HEK293 (cell line): ENCODE measurements around the gene MAPK12.
A peak's percentile ranks its signal among the peaks of the same experiment; 100 is the strongest.

Source experiments
- BCL11A ChIP-seq: fragments of 450-650 bp; formaldehyde crosslinking; IDR thresholded peaks from 2 replicates; pipeline ENCODE4 v1.5.1; 2016; ENCODE audit warnings: low read depth, missing biosample characterization, missing genetic modification characterization
- BCL11B ChIP-seq: fragments of 450-650 bp; formaldehyde crosslinking; IDR thresholded peaks from 2 replicates; pipeline ENCODE4 v1.5.1; 2016; ENCODE audit warnings: low read depth, missing biosample characterization, missing genetic modification characterization
- EGR2 ChIP-seq: fragments of 450-650 bp; formaldehyde crosslinking; IDR thresholded peaks from 2 replicates; pipeline ENCODE4 v1.5.1; 2016; ENCODE audit warnings: low read depth, missing biosample characterization, missing genetic modification characterization
- HIC1 ChIP-seq: fragments of 450-650 bp; formaldehyde crosslinking; IDR thresholded peaks from 2 replicates; pipeline ENCODE4 v1.5.1; 2016; ENCODE audit warnings: missing biosample characterization, missing genetic modification characterization
- HOXA7 ChIP-seq: sonication (generic); formaldehyde crosslinking; IDR thresholded peaks from 2 replicates; pipeline ENCODE4 v1.8.1; 2022; ENCODE audit warnings: missing genetic modification reagents, borderline replicate concordance
- KLF16 ChIP-seq: fragments of 450-650 bp; formaldehyde crosslinking; IDR thresholded peaks from 2 replicates; pipeline ENCODE4 v1.5.1; 2017; ENCODE audit warnings: missing biosample characterization, missing genetic modification characterization
- KLF8 ChIP-seq: fragments of 450-650 bp; formaldehyde crosslinking; IDR thresholded peaks from 2 replicates; pipeline ENCODE4 v1.5.1; 2016; ENCODE audit warnings: missing biosample characterization, missing genetic modification characterization
- SALL2 ChIP-seq: fragments of 450-650 bp; formaldehyde crosslinking; IDR thresholded peaks from 2 replicates; pipeline ENCODE4 v1.5.0; 2017; ENCODE audit warnings: missing biosample characterization, mild to moderate bottlenecking, missing genetic modification characterization, borderline replicate concordance
- SETDB1 ChIP-seq: IDR thresholded peaks from one replicate; pipeline ENCODE4 v1.6.1; 2017; ENCODE audit warnings: mild to moderate bottlenecking, low read length, moderate library complexity, mixed read lengths; ENCODE audit not compliant: insufficient read length
- TRIM28 ChIP-seq: IDR thresholded peaks from 2 replicates; pipeline ENCODE4 v1.6.1; 2011; ENCODE audit warnings: low read length, control low read depth, borderline replicate concordance
- ZBTB17 ChIP-seq: fragments of 450-650 bp; formaldehyde crosslinking; IDR thresholded peaks from 2 replicates; pipeline ENCODE4 v1.5.1; 2016; ENCODE audit warnings: missing biosample characterization, missing genetic modification characterization
- ZBTB49 ChIP-seq: fragments of 450-650 bp; formaldehyde crosslinking; IDR thresholded peaks from 2 replicates; pipeline ENCODE4 v1.5.1; 2016; ENCODE audit warnings: missing biosample characterization, missing genetic modification characterization, low read depth
- ZBTB6 ChIP-seq: fragments of 450-650 bp; formaldehyde crosslinking; IDR thresholded peaks from 2 replicates; pipeline ENCODE4 v1.5.1; 2017; ENCODE audit warnings: missing biosample characterization, missing genetic modification characterization
- ZBTB7A ChIP-seq: fragments of 450-650 bp; formaldehyde crosslinking; IDR thresholded peaks from 2 replicates; pipeline ENCODE4 v1.5.1; 2016; ENCODE audit warnings: low read depth, missing biosample characterization, missing genetic modification characterization
- ZNF214 ChIP-seq: fragments of 450-650 bp; formaldehyde crosslinking; IDR thresholded peaks from 2 replicates; pipeline ENCODE4 v1.5.1; 2017; ENCODE audit warnings: missing biosample characterization, mild to moderate bottlenecking, missing genetic modification characterization, borderline replicate concordance
- ZNF274 ChIP-seq, 2 experiments: fragments of 200-500 bp in 1 of 2; fragments of 450-650 bp in 1 of 2; sonication (Bioruptor generic) in 1 of 2; formaldehyde crosslinking in 1 of 2; IDR thresholded peaks; 2 replicates each; pipeline versions ENCODE4 v1.5.1 to v1.6.1; 2014 to 2016; ENCODE audit warnings: borderline replicate concordance in 1 of 2, inconsistent platforms in 1 of 2, low read length in 1 of 2, missing biosample characterization in 1 of 2, missing genetic modification characterization in 1 of 2
- ZNF354C ChIP-seq: fragments of 450-650 bp; formaldehyde crosslinking; IDR thresholded peaks from 2 replicates; pipeline ENCODE4 v1.5.1; 2016; ENCODE audit warnings: missing biosample characterization, missing genetic modification characterization, low read depth, borderline replicate concordance
- ZNF449 ChIP-seq: fragments of 450-650 bp; formaldehyde crosslinking; IDR thresholded peaks from 2 replicates; pipeline ENCODE4 v1.5.1; 2017; ENCODE audit warnings: missing biosample characterization, mild to moderate bottlenecking, missing genetic modification characterization, moderate library complexity
- ZNF514 ChIP-seq: fragments of 450-650 bp; formaldehyde crosslinking; IDR thresholded peaks from 2 replicates; pipeline ENCODE4 v1.5.1; 2016; ENCODE audit warnings: missing biosample characterization, missing genetic modification characterization
- ZNF560 ChIP-seq: fragments of 450-650 bp; formaldehyde crosslinking; IDR thresholded peaks from 2 replicates; pipeline ENCODE4 v1.5.1; 2017; ENCODE audit warnings: missing biosample characterization, missing genetic modification characterization, borderline replicate concordance
- ZNF571 ChIP-seq: fragments of 450-650 bp; formaldehyde crosslinking; IDR thresholded peaks from 2 replicates; pipeline ENCODE4 v1.5.0; 2017; ENCODE audit warnings: missing biosample characterization, missing genetic modification characterization
- ZNF600 ChIP-seq: fragments of 450-650 bp; formaldehyde crosslinking; IDR thresholded peaks from 2 replicates; pipeline ENCODE4 v1.5.1; 2016; ENCODE audit warnings: missing biosample characterization, missing genetic modification characterization
- ZNF610 ChIP-seq: fragments of 450-650 bp; formaldehyde crosslinking; IDR thresholded peaks from 2 replicates; pipeline ENCODE4 v1.5.1; 2016; ENCODE audit warnings: missing biosample characterization, missing genetic modification characterization, borderline replicate concordance
- ZNF670 ChIP-seq: fragments of 450-650 bp; formaldehyde crosslinking; IDR thresholded peaks from 2 replicates; pipeline ENCODE4 v1.5.1; 2016; ENCODE audit warnings: missing biosample characterization, missing genetic modification characterization, low read depth
- ZNF677 ChIP-seq: fragments of 450-650 bp; IDR thresholded peaks from 2 replicates; pipeline ENCODE4 v1.5.0; 2018; ENCODE audit warnings: missing biosample characterization, mild to moderate bottlenecking, missing genetic modification characterization, moderate library complexity
- ZNF701 ChIP-seq: fragments of 450-650 bp; formaldehyde crosslinking; IDR thresholded peaks from 2 replicates; pipeline ENCODE4 v1.5.1; 2016; ENCODE audit warnings: missing biosample characterization, missing genetic modification characterization
- ZNF747 ChIP-seq: fragments of 450-650 bp; formaldehyde crosslinking; IDR thresholded peaks from 2 replicates; pipeline ENCODE4 v1.5.1; 2016; ENCODE audit warnings: missing biosample characterization, missing genetic modification characterization
- ZNF777 ChIP-seq: fragments of 450-650 bp; formaldehyde crosslinking; IDR thresholded peaks from 2 replicates; pipeline ENCODE4 v1.5.1; 2017; ENCODE audit warnings: missing biosample characterization, missing genetic modification characterization, borderline replicate concordance
- ZNF830 ChIP-seq: fragments of 450-650 bp; IDR thresholded peaks from 2 replicates; pipeline ENCODE4 v1.5.0; 2018; ENCODE audit warnings: missing biosample characterization, missing genetic modification characterization, low read depth, mild to moderate bottlenecking, moderate library complexity
- ZNF843 ChIP-seq: fragments of 450-650 bp; formaldehyde crosslinking; IDR thresholded peaks from 2 replicates; pipeline ENCODE4 v1.5.1; 2016; ENCODE audit warnings: missing biosample characterization, missing genetic modification characterization
- ZSCAN18 ChIP-seq: fragments of 450-650 bp; formaldehyde crosslinking; IDR thresholded peaks from 2 replicates; pipeline ENCODE4 v1.5.1; 2016; ENCODE audit warnings: missing biosample characterization, missing genetic modification characterization

The MAPK12 gene

GRCh38 chr22:50250555-50251476, 10.7 kb downstream of the MAPK12 start, which contains the start of gene HDAC10 (continued):
- 0 out of 2 replicates have a peak, but pooled peaks have one; percentile 17 for TF ChIP-seq ZNF843 (tag by site-specific recombination)
- TF ChIP-seq TRIM28 = no peak
- no peak for TF ChIP-seq ZNF449 (tag by site-specific recombination)
- no peak for TF ChIP-seq ZNF830
- no peak for TF ChIP-seq ZNF514
- TF ChIP-seq ZNF354C (tag by site-specific recombination) = no peak
- TF ChIP-seq SALL2 (tag by site-specific recombination) = no peak
- no peak for TF ChIP-seq BCL11A (tag by site-specific recombination)
- peak; percentile 41; the same call in 1 of the 2 replicates for TF ChIP-seq ZBTB6 (tag by site-specific recombination)
- TF ChIP-seq ZBTB17 (tag by site-specific recombination) = peak; percentile 82
- no peak for TF ChIP-seq ZNF677 (tag by site-specific recombination)
- TF ChIP-seq KLF16 (tag by site-specific recombination) = peak; percentile 23; the same call in 1 of the 2 replicates
- no peak for TF ChIP-seq ZNF571 (tag by site-specific recombination)
- no peak for TF ChIP-seq EGR2 (tag by site-specific recombination)
- no peak for TF ChIP-seq SETDB1
- TF ChIP-seq ZNF777 = no peak
- no peak for TF ChIP-seq ZNF274 (IDR thresholded peaks at IDR 0.05; ENCODE audit: low read length)
- TF ChIP-seq ZNF274 (tag by site-specific recombination; IDR thresholded peaks at IDR 0.05; ENCODE audit: borderline replicate concordance) = no peak
- TF ChIP-seq ZSCAN18 = no peak
- no peak for TF ChIP-seq ZNF747
- no peak for TF ChIP-seq ZNF214 (tag by site-specific recombination)
- no peak for TF ChIP-seq ZNF600 (tag by site-specific recombination)
- no peak for TF ChIP-seq HOXA7 (CRISPR knock-in tag)
- TF ChIP-seq ZNF670 = no peak
- TF ChIP-seq HIC1 (tag by site-specific recombination) = no peak
- peak; percentile 39; the same call in 1 of the 2 replicates for TF ChIP-seq KLF8 (tag by site-specific recombination)
- TF ChIP-seq BCL11B (tag by site-specific recombination) = no peak
- TF ChIP-seq ZNF560 (tag by site-specific recombination) = no peak
- TF ChIP-seq ZNF610 (tag by site-specific recombination) = no peak
- TF ChIP-seq ZBTB49 (tag by site-specific recombination) = no peak
- no peak for TF ChIP-seq ZNF701 (tag by site-specific recombination)
- no peak for TF ChIP-seq ZBTB7A (tag by site-specific recombination)
